Endothelial cell of umbilical vein (primary cell): ENCODE results near the gene TRAF3.

Source experiments
- CTCF ChIP-seq, 2 donors: IDR thresholded peaks; 1 replicate in 1 of 2; 2 replicates in 1 of 2; pipeline ENCODE4 v1.5.1; 2011; ENCODE audit warnings: low read length in 2 of 2, mild to moderate bottlenecking in 2 of 2, moderate library complexity in 2 of 2, control low read depth in 1 of 2, inconsistent platforms in 1 of 2, low read depth in 1 of 2; ENCODE audit not compliant: insufficient read depth in 1 of 2; ENCODE audit errors: extremely low read depth in 1 of 2
- EZH2 ChIP-seq: IDR thresholded peaks from 2 replicates; pipeline ENCODE4 v1.6.1; 2012; ENCODE audit warnings: borderline replicate concordance, low read depth, mild to moderate bottlenecking, moderate library complexity, low read length, inconsistent platforms; ENCODE audit not compliant: severe bottlenecking
- FOS ChIP-seq: IDR thresholded peaks from 2 replicates; pipeline ENCODE4 v1.6.1; 2011; ENCODE audit warnings: mild to moderate bottlenecking, low read length, moderate library complexity, borderline replicate concordance; ENCODE audit not compliant: insufficient read depth
- MAX ChIP-seq: IDR thresholded peaks from 2 replicates; pipeline ENCODE4 v1.6.1; 2011; ENCODE audit not compliant: insufficient read depth, insufficient read length
- POLR2A ChIP-seq: IDR thresholded peaks from 2 replicates; pipeline ENCODE4 v1.6.1; 2012; ENCODE audit warnings: low read depth, mild to moderate bottlenecking, control low read depth, low read length

GRCh38 chr14:102811971-102812370, 34.7 kb downstream of the TRAF3 start:
- TF ChIP-seq POLR2A (no peak), CTCF (IDR thresholded peaks at IDR 0.05; ENCODE audit: extremely low read depth in 1 of 2, insufficient read depth in 1 of 2, low read depth in 1 of 2, low read length in 2 of 2) (no peak), EZH2 (no peak), FOS (no peak), MAX (no peak)
